Smooth muscle cell of the umbilical artery (primary cell): ENCODE data around the gene CHCHD1. TPM values are rescaled to one million over a fixed set of nuclear protein-coding genes. Genes with fewer than 3 reads are reported as not detected.

ENCODE experiments used
- total RNA-seq: library from RNA; depleted of rRNA; stranded (reverse); fragments of >200 nt; gene quantifications from 2 replicates; pipeline ENCODE4 v1.2.3, GENCODE V29; 2014

CHCHD1 gene
- 10.5 and 15.7 TPM in 2 replicates for total RNA-seq

GRCh38 chr10:73781879-73782748, at the start of gene CHCHD1:
Gene CHCHD1, plus strand, starts transcription at chr10:73782048. Its CDS starts 28 bp downstream, at chr10:73782076.

GRCh38 chr10:73743905-73744663, 37.8 kb upstream of the CHCHD1 start, which contains the start of gene SEC24C:
Gene SEC24C, plus strand, starts transcription at chr10:73744372. Its CDS starts 2,461 bp downstream, at chr10:73746833.

GRCh38 chr10:73785211-73785720, 3.4 kb downstream of the CHCHD1 start, which contains the start of gene ZSWIM8:
Gene ZSWIM8, plus strand, starts transcription at chr10:73785606. Its CDS starts 273 bp downstream, at chr10:73785879.

Other genes with a start within 250 kb of the CHCHD1 start
- 9.8 and 11.8 TPM in 2 replicates for gene USP54, start 190.7 kb upstream of the CHCHD1 start, total RNA-seq
- gene MYOZ1, start 140.6 kb upstream of the CHCHD1 start, total RNA-seq = 0.05 and 0.30 TPM in 2 replicates
- 0.42 TPM in 1 of 2 replicates, not detected in the other for gene SYNPO2L, start 126.0 kb upstream of the CHCHD1 start, total RNA-seq
- gene AGAP5, start 83.9 kb upstream of the CHCHD1 start, total RNA-seq = 2.7 and 4.8 TPM in 2 replicates
- 47.2 and 88.3 TPM in 2 replicates for gene SEC24C, start 37.7 kb upstream of the CHCHD1 start, total RNA-seq
- gene ZSWIM8, start 3.6 kb downstream of the CHCHD1 start, total RNA-seq = 55.2 and 59.4 TPM in 2 replicates
- 8.9 and 16.6 TPM in 2 replicates for gene NDST2, start 29.6 kb downstream of the CHCHD1 start, total RNA-seq
- gene CAMK2G, start 92.5 kb downstream of the CHCHD1 start, total RNA-seq = 23.5 and 32.2 TPM in 2 replicates
- gene PLAU, start 129.1 kb downstream of the CHCHD1 start, total RNA-seq = 56.4 and 266 TPM in 2 replicates
- gene VCL, start 216.1 kb downstream of the CHCHD1 start, total RNA-seq = 265 and 404 TPM in 2 replicates